ENCODE measurements around the gene OVCA2.

OVCA2 gene

GRCh38 chr17:2034157-2034556 lies 7.7 kb upstream of the OVCA2 start:
- DNase-seq (ENCODE audit: low spot score) = no peak
- in situ Hi-C loops (cut with MboI; ENCODE audit: low pct_unique_long_range_greater_than_20kb, low sequenced_read_pairs, unreplicated experiment) = loop anchor here (25.0 kb wide), 1 partner anchor 322 kb away; the partner anchor contains the start of genes TLCD2 and WDR81
- no peak for TF ChIP-seq CTCF (IDR thresholded peaks at IDR 0.05; ENCODE audit: extremely low read depth, insufficient read depth, missing control alignments)

GRCh38 chr17:2034806-2035540 lies 6.8 kb upstream of the OVCA2 start:
- in situ Hi-C loops (cut with MboI; ENCODE audit: low pct_unique_long_range_greater_than_20kb, low sequenced_read_pairs, unreplicated experiment) = loop anchor here (25.0 kb wide), 1 partner anchor 323 kb away; the partner anchor contains the start of genes TLCD2 and WDR81
- no peak for DNase-seq (ENCODE audit: low spot score)
- no peak for TF ChIP-seq CTCF (IDR thresholded peaks at IDR 0.05; ENCODE audit: extremely low read depth, insufficient read depth, missing control alignments)

- in situ Hi-C loops (cut with MboI; ENCODE audit: low pct_unique_long_range_greater_than_20kb, low sequenced_read_pairs, unreplicated experiment) = loop anchor here (25.0 kb wide), 1 partner anchor 324 kb away; the partner anchor contains the start of genes TLCD2 and WDR81
- DNase-seq (ENCODE audit: low spot score) = no peak
- no peak for TF ChIP-seq CTCF (IDR thresholded peaks at IDR 0.05; ENCODE audit: extremely low read depth, insufficient read depth, missing control alignments)
Measured at GRCh38 chr17:2035541-2036488, 6.0 kb upstream of the OVCA2 start.

- no peak for TF ChIP-seq CTCF (IDR thresholded peaks at IDR 0.05; ENCODE audit: extremely low read depth, insufficient read depth, missing control alignments)
- in situ Hi-C loops (cut with MboI; ENCODE audit: low pct_unique_long_range_greater_than_20kb, low sequenced_read_pairs, unreplicated experiment) = loop anchor here (25.0 kb wide), 1 partner anchor 325 kb away; the partner anchor contains the start of genes TLCD2 and WDR81
- no peak for DNase-seq (ENCODE audit: low spot score)
Measured at GRCh38 chr17:2037155-2037554, 4.7 kb upstream of the OVCA2 start.

- no peak for TF ChIP-seq CTCF (IDR thresholded peaks at IDR 0.05; ENCODE audit: extremely low read depth, insufficient read depth, missing control alignments)
- in situ Hi-C loops (cut with MboI; ENCODE audit: low pct_unique_long_range_greater_than_20kb, low sequenced_read_pairs, unreplicated experiment) = loop anchor here (25.0 kb wide), 1 partner anchor 328 kb away; the partner anchor contains the start of genes TLCD2 and WDR81
- DNase-seq (ENCODE audit: low spot score) = no peak
Measured at GRCh38 chr17:2040219-2040827, 1.5 kb upstream of the OVCA2 start.
